ENCODE data around the gene YWHAH. TPM values are rescaled to one million over a fixed set of nuclear protein-coding genes. Genes with fewer than 3 reads are reported as not detected.

The YWHAH gene
- total and polyA plus RNA-seq, 2 of the 8 experiments (the other 6 are each of a cell fraction or from before 2014, with no cell fraction given): 146 to 247 TPM

- Histone ChIP-seq H3K79me2 (ENCODE audit: control insufficient read depth in 1 of 2, insufficient read depth in 2 of 2, low read length in 2 of 2) (no peaks in the 10 kb centered on the region), H3K23me2 (ENCODE audit: low read depth, low read length) (peaks cover 4% of the 10 kb centered on the region; the same call in 1 of the 2 replicates), H4K91ac (replicated peaks; ENCODE audit: insufficient read length, low read length) (no peak overlapping the region), H3K14ac (ENCODE audit: insufficient read length) (no peak overlapping the region), H3K9me3 (ENCODE audit: insufficient read depth in 2 of 2, low read depth in 1 of 2, low read length in 1 of 2) (no peaks in the 10 kb centered on the region), H2BK120ac (replicated peaks; ENCODE audit: low read depth, low read length) (no peak overlapping the region), H3K56ac (replicated peaks; ENCODE audit: insufficient read length, low read depth, low read length) (no peak overlapping the region), H3K4me1 (replicated peaks in 1 of 4; ENCODE audit: control insufficient read depth in 3 of 4, insufficient read depth in 4 of 4, low read length in 3 of 4) (peaks cover 0 to 3% (median 1%) of the 10 kb centered on the region in 4 experiments; a peak in 2 of 7 replicates), H2BK15ac (ENCODE audit: low read length) (no peak overlapping the region), H3K27ac (ENCODE audit: low read depth, low read length) (no peak overlapping the region), H3K9ac (replicated peaks in 1 of 4; ENCODE audit: extremely low read depth in 1 of 4, low read depth in 3 of 4, low read length in 3 of 4) (no peak overlapping the region), H3K27me3 (replicated peaks in 1 of 4; ENCODE audit: control insufficient read depth in 3 of 4, extremely low read depth in 1 of 4, insufficient read depth in 3 of 4, low read length in 3 of 4) (no peaks in the 10 kb centered on the region), H4K5ac (ENCODE audit: insufficient read length, low read depth, low read length) (no peak overlapping the region), H3K79me1 (ENCODE audit: low read depth, low read length) (no peaks in the 10 kb centered on the region), H2BK20ac (ENCODE audit: low read length) (no peak overlapping the region), H3K4me3 (ENCODE audit: extremely low read depth in 1 of 4, insufficient read depth in 2 of 4, low read depth in 3 of 4, low read length in 4 of 4) (no peak overlapping the region), H2BK12ac (ENCODE audit: low read depth, low read length) (no peak overlapping the region), H3K4ac (replicated peaks; ENCODE audit: insufficient read length, low read depth, low read length) (no peak overlapping the region), H4K8ac (ENCODE audit: extremely low read depth, insufficient read depth, low read length) (no peak overlapping the region), H3K23ac (ENCODE audit: insufficient read length) (no peak overlapping the region), H3K4me2 (ENCODE audit: insufficient read depth in 1 of 2, low read depth in 2 of 2, low read length in 2 of 2) (no peak overlapping the region), H4K20me1 (replicated peaks in 1 of 2; ENCODE audit: control insufficient read depth in 1 of 2, insufficient read depth in 2 of 2, low read length in 2 of 2) (no peaks in the 10 kb centered on the region), H3K36me3 (ENCODE audit: control insufficient read depth in 2 of 4, insufficient read depth in 4 of 4, low read length in 3 of 4) (peaks cover 0 to 10% (median 1%) of the 10 kb centered on the region in 4 experiments; a peak in 1 of 8 replicates), H2BK5ac (ENCODE audit: low read depth, low read length) (no peak overlapping the region), H3K18ac (ENCODE audit: extremely low read depth, low read length) (no peak overlapping the region), H2AFZ (ENCODE audit: low read length) (no peak overlapping the region), H2AK5ac (ENCODE audit: low read depth, low read length) (no peak overlapping the region)
- ChIA-PET CTCF (ENCODE audit: partially characterized antibody) (interaction anchor here (0.6 to 5.9 kb wide), 5 partner anchors 11 to 1252 kb away, joined by 3 to 30 read pairs (median 6); no protein-coding TSS in a partner anchor), POLR2A (ENCODE audit: partially characterized antibody) (interaction anchor here (1.7 kb wide), 1 partner anchor 41 kb away, joined by 3 read pairs; no protein-coding TSS in a partner anchor)
- FAIRE-seq: no peak
- TF ChIP-seq SRF (IDR thresholded peaks at IDR 0.05; ENCODE audit: low read depth, low read length) (no peak), NANOG (IDR thresholded peaks at IDR 0.05; ENCODE audit: insufficient read depth, low read depth, low read length, poor library complexity, severe bottlenecking) (no peak), ATF2 (IDR thresholded peaks at IDR 0.05; ENCODE audit: low read length) (no peak), CEBPB (IDR thresholded peaks at IDR 0.05; ENCODE audit: low read depth, low read length) (no peak), GABPA (IDR thresholded peaks at IDR 0.05; ENCODE audit: borderline replicate concordance, insufficient read depth, low read length) (no peak)
- 81% methylated on average over 6 of the region's 6 CpGs; no CpG with 5 or more reads in 1 of the 2 experiments for WGBS, 2 experiments (ENCODE audit: extremely low coverage in 1 of 2, insufficient coverage in 1 of 2, insufficient read length in 1 of 2, insufficient replicate concordance in 2 of 2, low coverage in 1 of 2, low lambda C conversion rate in 2 of 2, missing lambda C conversion rate in 1 of 2)
- DNase-seq (ENCODE audit: low read depth in 1 of 2, low spot score in 2 of 2): no peak
These were observed 42.8 kb upstream of the YWHAH start for GRCh38 chr22:31901388-31902137.

All from H1 (cell line).